ENCODE data around the gene RXRG. TPM values are rescaled to one million over a fixed set of nuclear protein-coding genes. Genes with fewer than 3 reads are reported as not detected.

Gene RXRG
- total and polyA plus RNA-seq, 2 of the 8 experiments (the other 6 are each of a cell fraction or from before 2014, with no cell fraction given): not detected

GRCh38 chr1:165387961-165388360 lies 57.0 kb downstream of the RXRG start:
- CTCF ChIA-PET (ENCODE audit: partially characterized antibody): interaction anchor here (0.8 to 2.4 kb wide), 6 partner anchors 9 to 275 kb away, joined by 3 to 10 read pairs (median 6); no protein-coding TSS in a partner anchor
- Histone ChIP-seq H4K5ac (ENCODE audit: insufficient read length, low read depth, low read length) (no peak overlapping the region), H4K20me1 (replicated peaks in 1 of 2; ENCODE audit: control insufficient read depth in 1 of 2, insufficient read depth in 2 of 2, low read length in 2 of 2) (no peaks in the 10 kb centered on the region), H3K4me3 (ENCODE audit: extremely low read depth in 1 of 4, insufficient read depth in 2 of 4, low read depth in 3 of 4, low read length in 4 of 4) (no peak overlapping the region), H3K27ac (ENCODE audit: low read depth, low read length) (no peak overlapping the region), H2BK120ac (replicated peaks; ENCODE audit: low read depth, low read length) (no peak overlapping the region), H3K36me3 (ENCODE audit: control insufficient read depth in 2 of 4, insufficient read depth in 4 of 4, low read length in 3 of 4) (no peaks in the 10 kb centered on the region), H3K23ac (ENCODE audit: insufficient read length) (no peak overlapping the region), H3K14ac (ENCODE audit: insufficient read length) (no peak overlapping the region), H3K4me2 (ENCODE audit: insufficient read depth in 1 of 2, low read depth in 2 of 2, low read length in 2 of 2) (no peak overlapping the region), H4K91ac (replicated peaks; ENCODE audit: insufficient read length, low read length) (no peak overlapping the region), H2BK20ac (ENCODE audit: low read length) (no peak overlapping the region), H3K56ac (replicated peaks; ENCODE audit: insufficient read length, low read depth, low read length) (no peak overlapping the region), H2BK12ac (ENCODE audit: low read depth, low read length) (no peak overlapping the region), H3K4ac (replicated peaks; ENCODE audit: insufficient read length, low read depth, low read length) (no peak overlapping the region), H3K79me1 (ENCODE audit: low read depth, low read length) (no peaks in the 10 kb centered on the region), H3K23me2 (ENCODE audit: low read depth, low read length) (no peaks in the 10 kb centered on the region), H3K4me1 (replicated peaks in 1 of 4; ENCODE audit: control insufficient read depth in 3 of 4, insufficient read depth in 4 of 4, low read length in 3 of 4) (peaks cover 0 to 2% (median under 1%) of the 10 kb centered on the region in 4 experiments; a peak in 2 of 7 replicates), H2AFZ (ENCODE audit: low read length) (no peak overlapping the region), H2AK5ac (ENCODE audit: low read depth, low read length) (no peak overlapping the region), H2BK15ac (ENCODE audit: low read length) (no peak overlapping the region), H3K27me3 (replicated peaks in 1 of 4; ENCODE audit: control insufficient read depth in 3 of 4, extremely low read depth in 1 of 4, insufficient read depth in 3 of 4, low read length in 3 of 4) (no peaks in the 10 kb centered on the region; a peak in 1 of 7 replicates), H3K9ac (replicated peaks in 1 of 4; ENCODE audit: extremely low read depth in 1 of 4, low read depth in 3 of 4, low read length in 3 of 4) (no peak overlapping the region), H2BK5ac (ENCODE audit: low read depth, low read length) (no peak overlapping the region), H3K79me2 (ENCODE audit: control insufficient read depth in 1 of 2, insufficient read depth in 2 of 2, low read length in 2 of 2) (no peaks in the 10 kb centered on the region), H3K18ac (ENCODE audit: extremely low read depth, low read length) (no peak overlapping the region), H3K9me3 (ENCODE audit: insufficient read depth in 2 of 2, low read depth in 1 of 2, low read length in 1 of 2) (no peaks in the 10 kb centered on the region), H4K8ac (ENCODE audit: extremely low read depth, insufficient read depth, low read length) (no peak overlapping the region)
- DNase-seq (ENCODE audit: low read depth in 1 of 2, low spot score in 2 of 2): no peak
- TF ChIP-seq MAX (IDR thresholded peaks at IDR 0.05) (no peak), E2F6 (IDR thresholded peaks at IDR 0.05) (no peak), KDM4A (IDR thresholded peaks at IDR 0.05; ENCODE audit: low read depth, low read length, severe bottlenecking) (no peak), RBBP5 (IDR thresholded peaks at IDR 0.05; ENCODE audit: borderline replicate concordance, low read depth, low read length) (no peak), SIN3A (conservative IDR thresholded peaks at IDR 0.05 in 1 of 2, IDR thresholded peaks at IDR 0.05 in 1 of 2; ENCODE audit: low read depth in 1 of 2, low read length in 2 of 2) (no peak), EZH2 (IDR thresholded peaks at IDR 0.05; ENCODE audit: low read depth, low read length, severe bottlenecking) (no peak), JUND (IDR thresholded peaks at IDR 0.05; ENCODE audit: low read length) (no peak), BACH1 (IDR thresholded peaks at IDR 0.05; ENCODE audit: low read length) (no peak), TBP (IDR thresholded peaks at IDR 0.05; ENCODE audit: low read depth, low read length) (no peak), FOSL1 (IDR thresholded peaks at IDR 0.05; ENCODE audit: insufficient read depth, low read depth, low read length) (no peak), ZNF274 (IDR thresholded peaks at IDR 0.05; ENCODE audit: borderline replicate concordance, extremely low read depth, low read length) (no peak), USF2 (IDR thresholded peaks at IDR 0.05; ENCODE audit: low read length) (no peak)
- POLR2A ChIA-PET (ENCODE audit: partially characterized antibody): no interaction called here
- FAIRE-seq: no peak
- WGBS, 2 experiments (ENCODE audit: extremely low coverage in 1 of 2, insufficient coverage in 1 of 2, insufficient read length in 1 of 2, insufficient replicate concordance in 2 of 2, low coverage in 1 of 2, low lambda C conversion rate in 2 of 2, missing lambda C conversion rate in 1 of 2): 73% methylated on average over 2 of the region's 2 CpGs; no CpG with 5 or more reads in 1 of the 2 experiments
